ENCODE data around the gene MKI67.
"Not testable (repeated sequence)": the region's sequence is repeated elsewhere in the genome, so short reads cannot be mapped to it uniquely, and the experiment has no call there.

MKI67 gene

DNA sequence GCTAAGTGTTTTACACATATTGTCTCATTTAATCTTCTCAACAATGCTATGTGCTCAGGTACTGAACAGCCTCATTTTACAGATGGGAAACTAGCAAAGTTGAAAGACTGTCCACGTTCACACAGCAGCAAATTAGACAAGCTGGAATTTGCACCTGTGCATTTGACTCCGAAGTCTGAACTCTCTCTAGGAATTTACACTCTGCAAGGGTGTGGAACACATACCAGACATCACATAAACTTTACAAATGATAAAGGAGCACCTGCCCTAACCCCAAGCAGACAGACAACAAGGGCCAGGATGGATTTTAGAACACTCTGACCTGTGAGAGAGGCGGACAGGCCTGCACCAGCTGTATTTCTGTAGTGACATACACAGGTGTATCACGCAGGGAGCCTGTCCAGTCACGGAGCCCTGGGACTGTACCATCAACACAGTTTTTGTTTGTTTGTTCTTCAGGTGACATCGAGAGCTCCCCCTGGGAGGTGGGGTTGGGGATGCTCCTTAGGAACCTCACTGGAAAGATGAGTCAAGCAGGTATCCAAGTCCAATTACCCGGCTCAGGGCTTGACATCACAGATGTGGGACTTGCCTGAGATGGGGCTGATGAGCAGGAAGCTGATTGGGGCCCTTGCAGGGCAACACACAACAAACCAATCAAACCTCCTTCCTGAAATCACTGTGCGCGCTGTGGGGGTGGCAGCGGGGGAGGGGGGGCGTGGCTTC is 31.0 kb downstream of the MKI67 start:
- no peaks in the 10 kb centered on the region for H3K4me1 Mint-ChIP-seq
- peaks cover 30% of the 10 kb centered on the region for H3K36me3 Mint-ChIP-seq (ENCODE audit: low read depth)
- no peak overlapping the region for H3K4me3 Mint-ChIP-seq
- TF ChIP-seq, protein P1, sequence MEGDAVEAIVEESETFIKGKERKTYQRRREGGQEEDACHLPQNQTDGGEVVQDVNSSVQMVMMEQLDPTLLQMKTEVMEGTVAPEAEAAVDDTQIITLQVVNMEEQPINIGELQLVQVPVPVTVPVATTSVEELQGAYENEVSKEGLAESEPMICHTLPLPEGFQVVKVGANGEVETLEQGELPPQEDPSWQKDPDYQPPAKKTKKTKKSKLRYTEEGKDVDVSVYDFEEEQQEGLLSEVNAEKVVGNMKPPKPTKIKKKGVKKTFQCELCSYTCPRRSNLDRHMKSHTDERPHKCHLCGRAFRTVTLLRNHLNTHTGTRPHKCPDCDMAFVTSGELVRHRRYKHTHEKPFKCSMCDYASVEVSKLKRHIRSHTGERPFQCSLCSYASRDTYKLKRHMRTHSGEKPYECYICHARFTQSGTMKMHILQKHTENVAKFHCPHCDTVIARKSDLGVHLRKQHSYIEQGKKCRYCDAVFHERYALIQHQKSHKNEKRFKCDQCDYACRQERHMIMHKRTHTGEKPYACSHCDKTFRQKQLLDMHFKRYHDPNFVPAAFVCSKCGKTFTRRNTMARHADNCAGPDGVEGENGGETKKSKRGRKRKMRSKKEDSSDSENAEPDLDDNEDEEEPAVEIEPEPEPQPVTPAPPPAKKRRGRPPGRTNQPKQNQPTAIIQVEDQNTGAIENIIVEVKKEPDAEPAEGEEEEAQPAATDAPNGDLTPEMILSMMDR (IDR thresholded peaks at IDR 0.05): no peak
- no peaks in the 10 kb centered on the region for H3K27me3 Mint-ChIP-seq (ENCODE audit: low read depth, poor library complexity)
- H3K9me3 Mint-ChIP-seq: no peaks in the 10 kb centered on the region
- H3K27ac Mint-ChIP-seq: peak overlapping the region; percentile 77
- DNase-seq: no peak

DNA sequence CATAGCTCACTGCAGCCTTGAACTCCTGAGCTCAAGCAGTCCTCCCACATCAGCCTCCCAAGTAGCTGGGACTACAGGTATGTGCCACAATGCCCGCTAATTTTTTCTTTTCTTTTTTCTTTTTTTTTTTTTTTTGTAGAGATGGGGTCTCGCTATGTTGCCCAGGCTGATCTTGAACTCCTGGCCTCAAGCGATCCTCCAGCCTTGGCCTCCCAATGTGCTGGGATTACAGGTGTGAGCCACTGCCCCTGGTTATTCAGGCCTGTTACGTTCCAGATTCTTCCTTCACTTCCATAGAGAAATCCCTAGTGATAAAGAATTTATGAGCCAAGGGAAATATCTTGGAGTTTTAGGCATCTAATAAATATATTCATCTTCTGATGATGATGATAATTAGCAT is 31.6 kb downstream of the MKI67 start:
- not testable (repeated sequence) for H3K9me3 Mint-ChIP-seq; DNase-seq; H3K4me1 Mint-ChIP-seq; H3K27me3 Mint-ChIP-seq (ENCODE audit: low read depth, poor library complexity); H3K27ac Mint-ChIP-seq; H3K4me3 Mint-ChIP-seq
- H3K36me3 Mint-ChIP-seq (ENCODE audit: low read depth): peaks cover 24% of the 10 kb centered on the region

DNA sequence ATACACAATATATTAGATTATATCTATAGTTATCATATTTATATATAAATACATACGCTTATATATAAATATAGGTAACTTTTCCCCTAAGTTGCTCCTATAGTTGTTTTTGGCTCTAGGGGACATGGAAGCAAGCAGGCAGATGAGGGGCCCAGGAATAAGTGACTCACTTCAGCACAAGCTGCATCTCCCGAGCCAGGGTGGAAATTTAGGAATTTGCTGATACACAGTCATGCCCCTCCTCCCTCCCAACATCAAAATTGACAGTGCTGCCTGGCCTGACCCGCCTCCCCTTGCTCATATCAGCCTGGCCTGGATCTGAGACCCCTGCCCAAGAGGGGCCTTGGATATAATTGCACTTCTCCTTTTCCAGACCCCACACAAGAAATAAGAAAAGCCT is 33.8 kb downstream of the MKI67 start:
- H3K27me3 Mint-ChIP-seq (ENCODE audit: low read depth, poor library complexity): peaks cover 3% of the 10 kb centered on the region
- TF ChIP-seq, protein P1 (IDR thresholded peaks at IDR 0.05): no peak
- H3K4me1 Mint-ChIP-seq: no peaks in the 10 kb centered on the region
- no peak overlapping the region for H3K27ac Mint-ChIP-seq
- H3K4me3 Mint-ChIP-seq: no peak overlapping the region
- DNase-seq: no peak
- peaks cover 6% of the 10 kb centered on the region for H3K36me3 Mint-ChIP-seq (ENCODE audit: low read depth)
- H3K9me3 Mint-ChIP-seq: no peaks in the 10 kb centered on the region

DNA sequence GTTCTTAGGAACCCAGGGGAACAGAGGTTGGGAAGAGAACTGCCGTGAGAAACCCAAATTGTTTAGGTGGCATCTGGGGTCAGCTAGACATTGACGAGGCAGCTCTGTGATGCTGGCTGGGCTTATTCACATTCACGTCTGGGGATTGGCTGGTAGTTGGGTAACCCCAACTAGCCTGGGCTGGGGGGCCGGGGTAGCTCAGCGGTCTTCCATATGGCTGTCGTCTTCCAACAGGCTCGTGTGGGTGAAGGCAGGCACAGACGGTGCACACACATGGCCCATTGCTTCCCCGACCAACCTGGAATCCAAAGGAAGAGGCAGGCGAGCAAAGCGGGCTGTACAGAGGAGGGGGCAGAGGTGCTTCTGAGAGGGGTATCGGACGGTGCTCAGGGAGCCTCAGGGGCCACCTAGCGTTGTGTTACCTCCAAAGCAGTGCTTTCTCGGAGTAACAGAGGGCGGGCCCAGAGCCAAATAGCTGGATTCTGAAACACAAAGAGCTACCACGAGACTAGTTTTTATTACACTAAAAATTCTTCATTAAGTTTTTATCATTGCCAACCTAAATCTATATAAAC is 34.5 kb downstream of the MKI67 start:
- Mint-ChIP-seq H3K27ac (no peak overlapping the region), H3K4me3 (no peak overlapping the region), H3K9me3 (no peaks in the 10 kb centered on the region), H3K27me3 (ENCODE audit: low read depth, poor library complexity) (peaks cover 3% of the 10 kb centered on the region), H3K36me3 (ENCODE audit: low read depth) (peaks cover 3% of the 10 kb centered on the region), H3K4me1 (no peaks in the 10 kb centered on the region)
- DNase-seq: no peak
- TF ChIP-seq, protein P1 (IDR thresholded peaks at IDR 0.05): no peak

DNA sequence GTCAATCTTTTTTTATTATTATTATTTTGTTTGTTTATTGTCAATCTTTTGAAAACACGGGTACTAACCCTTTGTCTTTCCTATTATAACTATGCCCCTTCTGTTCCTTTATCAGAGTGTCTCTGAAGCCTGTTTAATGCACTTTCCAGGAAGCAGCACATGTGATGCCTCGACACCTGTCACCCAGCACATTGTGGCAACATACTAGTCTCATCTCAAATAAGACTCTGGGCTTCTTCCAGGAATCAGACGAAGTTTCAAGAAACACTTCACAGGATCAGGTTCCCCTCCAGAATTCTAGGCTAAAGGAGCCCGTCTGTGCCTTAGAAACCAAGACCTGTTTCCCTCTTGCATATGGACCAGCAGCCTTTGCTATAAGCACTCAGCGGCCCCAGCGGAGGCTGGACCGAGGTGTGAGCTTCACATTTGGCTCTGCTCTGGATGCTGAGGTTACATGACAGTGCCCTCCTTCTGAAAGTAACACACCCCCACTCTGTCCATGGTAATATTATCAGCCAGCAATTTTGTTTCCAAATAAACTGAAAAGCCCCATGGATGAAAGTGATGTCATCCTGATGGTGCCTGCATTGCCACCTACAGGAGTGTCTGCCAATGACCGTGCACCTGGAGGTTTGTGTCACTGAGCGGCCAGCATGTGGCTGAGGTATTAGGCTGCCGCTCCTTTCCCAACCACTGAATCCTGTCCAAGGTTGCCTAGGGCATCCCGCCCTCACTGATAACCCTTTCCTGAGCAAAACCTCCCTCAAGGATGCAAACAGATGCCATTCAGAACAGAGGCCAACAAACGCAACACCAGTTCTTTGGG is 38.1 kb downstream of the MKI67 start:
- TF ChIP-seq, protein P1 (IDR thresholded peaks at IDR 0.05): peak; percentile 12
- no peak overlapping the region for H3K4me3 Mint-ChIP-seq
- DNase-seq: no peak
- H3K9me3 Mint-ChIP-seq: no peaks in the 10 kb centered on the region
- H3K27me3 Mint-ChIP-seq (ENCODE audit: low read depth, poor library complexity): peaks cover 12% of the 10 kb centered on the region
- H3K27ac Mint-ChIP-seq: no peak overlapping the region
- H3K36me3 Mint-ChIP-seq (ENCODE audit: low read depth): no peaks in the 10 kb centered on the region
- no peaks in the 10 kb centered on the region for H3K4me1 Mint-ChIP-seq

DNA sequence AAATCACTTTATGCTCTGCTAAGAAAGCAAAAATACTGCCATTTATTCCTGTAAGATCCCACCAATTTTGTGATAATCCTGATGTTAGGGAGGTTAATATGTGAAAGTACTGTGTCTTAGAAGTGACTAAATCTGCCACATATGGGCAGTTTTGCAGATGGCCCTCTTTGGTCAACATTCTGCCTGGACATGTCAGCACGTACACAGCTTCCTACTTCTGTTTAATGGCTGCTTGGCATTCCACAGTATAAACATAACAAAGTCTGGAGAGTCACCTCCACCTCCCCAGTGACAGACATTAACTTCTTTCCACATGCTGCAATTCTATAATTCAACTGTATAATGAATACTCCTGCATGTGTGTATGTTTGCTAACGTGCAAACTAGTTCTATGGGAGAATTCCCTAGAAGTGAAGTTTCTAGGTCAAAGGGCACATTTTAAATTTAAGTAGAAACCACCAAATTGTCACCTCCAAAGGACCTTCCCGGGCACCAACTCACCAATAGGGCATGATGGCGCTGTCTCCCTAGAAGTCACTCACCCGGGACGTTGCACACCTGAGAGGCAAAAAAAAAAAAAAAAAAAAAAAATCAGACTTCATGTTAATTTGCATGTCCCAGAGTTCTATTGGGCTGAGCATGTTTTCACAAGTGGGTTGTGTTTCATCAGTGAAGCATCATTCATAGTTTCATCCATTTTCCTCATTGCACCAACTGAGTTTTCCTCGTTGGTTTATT is 38.9 kb downstream of the MKI67 start:
- DNase-seq: no peak
- Mint-ChIP-seq H3K36me3 (ENCODE audit: low read depth) (no peaks in the 10 kb centered on the region), H3K4me3 (no peak overlapping the region), H3K9me3 (no peaks in the 10 kb centered on the region), H3K27ac (no peak overlapping the region), H3K4me1 (no peaks in the 10 kb centered on the region), H3K27me3 (ENCODE audit: low read depth, poor library complexity) (peaks cover 12% of the 10 kb centered on the region)
- TF ChIP-seq, protein P1 (IDR thresholded peaks at IDR 0.05): no peak

Measured in nephron progenitor cell (in vitro differentiated cells).